ENCODE results near the gene VAMP7.

GRCh38 chrX:155888139-155888538 lies 7.0 kb downstream of the VAMP7 start:
- TF ChIP-seq, protein P1, sequence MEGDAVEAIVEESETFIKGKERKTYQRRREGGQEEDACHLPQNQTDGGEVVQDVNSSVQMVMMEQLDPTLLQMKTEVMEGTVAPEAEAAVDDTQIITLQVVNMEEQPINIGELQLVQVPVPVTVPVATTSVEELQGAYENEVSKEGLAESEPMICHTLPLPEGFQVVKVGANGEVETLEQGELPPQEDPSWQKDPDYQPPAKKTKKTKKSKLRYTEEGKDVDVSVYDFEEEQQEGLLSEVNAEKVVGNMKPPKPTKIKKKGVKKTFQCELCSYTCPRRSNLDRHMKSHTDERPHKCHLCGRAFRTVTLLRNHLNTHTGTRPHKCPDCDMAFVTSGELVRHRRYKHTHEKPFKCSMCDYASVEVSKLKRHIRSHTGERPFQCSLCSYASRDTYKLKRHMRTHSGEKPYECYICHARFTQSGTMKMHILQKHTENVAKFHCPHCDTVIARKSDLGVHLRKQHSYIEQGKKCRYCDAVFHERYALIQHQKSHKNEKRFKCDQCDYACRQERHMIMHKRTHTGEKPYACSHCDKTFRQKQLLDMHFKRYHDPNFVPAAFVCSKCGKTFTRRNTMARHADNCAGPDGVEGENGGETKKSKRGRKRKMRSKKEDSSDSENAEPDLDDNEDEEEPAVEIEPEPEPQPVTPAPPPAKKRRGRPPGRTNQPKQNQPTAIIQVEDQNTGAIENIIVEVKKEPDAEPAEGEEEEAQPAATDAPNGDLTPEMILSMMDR (conservative IDR thresholded peaks at IDR 0.05): no peak
- no peak for TF ChIP-seq EZH2 (IDR thresholded peaks at IDR 0.05; ENCODE audit: low read depth)

Measured in PC-9 (cell line).